BLaER1 treated with 17β-estradiol and CSF1 and Interleukin-3, amounts not matched to agents 10 nM and 100 nM (cell line): ENCODE results near the gene NOS1AP.
A peak's percentile ranks its signal among the peaks of the same experiment; 100 is the strongest.

Source experiments
- H3K27ac ChIP-seq, 11 experiments: shearing (Covaris generic); formaldehyde crosslinking; 2 replicates each; pipeline ENCODE4 v1.8.1; 2022
- H3K27me3 ChIP-seq, 11 experiments: shearing (Covaris generic); formaldehyde crosslinking; 2 replicates each; pipeline ENCODE4 v1.8.1; 2022
- H3K36me3 ChIP-seq, 11 experiments: shearing (Covaris generic); formaldehyde crosslinking; 2 replicates each; pipeline ENCODE4 v1.8.1; 2022
- H3K4me1 ChIP-seq, 10 experiments: shearing (Covaris generic); formaldehyde crosslinking; 2 replicates each; pipeline ENCODE4 v1.8.1; 2022
- H3K4me2 ChIP-seq, 11 experiments: shearing (Covaris generic); formaldehyde crosslinking; 2 replicates each; pipeline ENCODE4 v1.8.1; 2022
- H3K4me3 ChIP-seq, 10 experiments: shearing (Covaris generic); formaldehyde crosslinking; 2 replicates each; pipeline ENCODE4 v1.8.1; 2022
- H3K9ac ChIP-seq, 11 experiments: shearing (Covaris generic); formaldehyde crosslinking; 2 replicates each; pipeline ENCODE4 v1.8.1; 2022
- H3K9me3 ChIP-seq, 11 experiments: shearing (Covaris generic); formaldehyde crosslinking; replicated peaks in 1 of 11; 2 replicates each; pipeline ENCODE4 v1.8.1; 2022
- H4K20me1 ChIP-seq, 11 experiments: shearing (Covaris generic); formaldehyde crosslinking; 2 replicates each; pipeline ENCODE4 v1.8.1; 2022
- Cebpa-rat ChIP-seq, 11 experiments: shearing (Covaris generic); IDR thresholded peaks; 2 replicates each; pipeline ENCODE4 v1.8.1; 2022

The NOS1AP gene

GRCh38 chr1:162108426-162108825 lies 38.9 kb downstream of the NOS1AP start:
- Histone ChIP-seq H3K9me3 (peaks cover 9 to 46% (median 18%) of the 10 kb centered on the region in 11 experiments; a peak in 21 of 22 replicates), H3K4me2 (no peak overlapping the region), H3K36me3 (no peaks in the 10 kb centered on the region; a peak in 2 of 22 replicates), H3K9ac (no peak overlapping the region), H4K20me1 (no peaks in the 10 kb centered on the region), H3K4me1 (peaks cover 5 to 16% (median 11%) of the 10 kb centered on the region in 10 experiments), H3K27me3 (no peaks in the 10 kb centered on the region), H3K4me3 (no peak overlapping the region), H3K27ac (no peak overlapping the region)
- TF ChIP-seq Cebpa-rat (IDR thresholded peaks at IDR 0.05), result no peak

GRCh38 chr1:162110910-162111309 lies 41.4 kb downstream of the NOS1AP start:
- no peak overlapping the region for H3K4me3 ChIP-seq
- H3K9ac ChIP-seq, result no peak overlapping the region
- no peaks in the 10 kb centered on the region for H3K27me3 ChIP-seq
- peaks cover 6 to 34% (median 16%) of the 10 kb centered on the region in 11 experiments; a peak in 21 of 22 replicates for H3K9me3 ChIP-seq
- H4K20me1 ChIP-seq, result no peaks in the 10 kb centered on the region
- peaks cover 12 to 25% (median 19%) of the 10 kb centered on the region in 10 experiments for H3K4me1 ChIP-seq
- no peaks in the 10 kb centered on the region; a peak in 2 of 22 replicates for H3K36me3 ChIP-seq
- H3K4me2 ChIP-seq, result peak overlapping the region in 5 of 11 experiments; percentile 16 to 37 (median 27); a peak in 5 of 22 replicates
- no peak for TF ChIP-seq Cebpa-rat (IDR thresholded peaks at IDR 0.05)
- peak overlapping the region in 2 of 11 experiments; percentile 10 to 22; a peak in 3 of 22 replicates for H3K27ac ChIP-seq

- H3K9me3 ChIP-seq, result peaks cover 5 to 34% (median 16%) of the 10 kb centered on the region in 11 experiments; a peak in 21 of 22 replicates
- H3K27me3 ChIP-seq, result no peaks in the 10 kb centered on the region
- H3K9ac ChIP-seq, result no peak overlapping the region
- no peaks in the 10 kb centered on the region for H4K20me1 ChIP-seq
- H3K36me3 ChIP-seq, result no peaks in the 10 kb centered on the region; a peak in 2 of 22 replicates
- H3K27ac ChIP-seq, result peak overlapping the region in 2 of 11 experiments; percentile 10 to 22; a peak in 2 of 22 replicates
- no peak for TF ChIP-seq Cebpa-rat (IDR thresholded peaks at IDR 0.05)
- H3K4me1 ChIP-seq, result peaks cover 19 to 31% (median 21%) of the 10 kb centered on the region in 10 experiments
- H3K4me3 ChIP-seq, result no peak overlapping the region
- peak overlapping the region in 4 of 11 experiments; percentile 16 to 37 (median 28); a peak in 3 of 22 replicates for H3K4me2 ChIP-seq
These were observed 42.1 kb downstream of the NOS1AP start for GRCh38 chr1:162111572-162111971.

- H3K27ac ChIP-seq, result peak overlapping the region in 8 of 11 experiments; percentile 16 to 69 (median 53); a peak in 13 of 22 replicates
- H3K9me3 ChIP-seq, result peaks cover 5 to 28% (median 11%) of the 10 kb centered on the region in 11 experiments; a peak in 21 of 22 replicates
- H4K20me1 ChIP-seq, result no peaks in the 10 kb centered on the region
- no peak for TF ChIP-seq Cebpa-rat (IDR thresholded peaks at IDR 0.05)
- no peak overlapping the region; a peak in 1 of 22 replicates for H3K9ac ChIP-seq
- H3K4me1 ChIP-seq, result peaks cover 20 to 45% (median 34%) of the 10 kb centered on the region in 10 experiments
- H3K4me3 ChIP-seq, result no peak overlapping the region
- H3K27me3 ChIP-seq, result no peaks in the 10 kb centered on the region
- no peaks in the 10 kb centered on the region; a peak in 2 of 22 replicates for H3K36me3 ChIP-seq
- peak overlapping the region; percentile 35 to 67 (median 51); a peak in 20 of 22 replicates for H3K4me2 ChIP-seq
These were observed 43.9 kb downstream of the NOS1AP start for GRCh38 chr1:162113419-162113818.

GRCh38 chr1:162117039-162117774 lies 47.7 kb downstream of the NOS1AP start:
- H3K36me3 ChIP-seq, result no peaks in the 10 kb centered on the region
- H3K27me3 ChIP-seq, result no peaks in the 10 kb centered on the region
- peaks cover 10 to 43% (median 32%) of the 10 kb centered on the region in 10 experiments for H3K4me1 ChIP-seq
- H3K27ac ChIP-seq, result peak overlapping the region in 7 of 11 experiments; percentile 43 to 76 (median 64); a peak in 15 of 22 replicates
- peak overlapping the region in 5 of 11 experiments; percentile 20 to 58 (median 39); a peak in 8 of 22 replicates for H3K9ac ChIP-seq
- H4K20me1 ChIP-seq, result no peaks in the 10 kb centered on the region
- no peak for TF ChIP-seq Cebpa-rat (IDR thresholded peaks at IDR 0.05)
- peak overlapping the region in 9 of 11 experiments; percentile 0 to 73 (median 63); a peak in 16 of 22 replicates for H3K4me2 ChIP-seq
- no peak overlapping the region for H3K4me3 ChIP-seq
- peaks cover 0 to 12% (median 0%) of the 10 kb centered on the region in 11 experiments; a peak in 5 of 22 replicates for H3K9me3 ChIP-seq

GRCh38 chr1:162118063-162118462 lies 48.6 kb downstream of the NOS1AP start:
- Histone ChIP-seq H3K36me3 (no peaks in the 10 kb centered on the region), H3K9me3 (peaks cover 0 to 9% (median 0%) of the 10 kb centered on the region in 11 experiments; a peak in 5 of 22 replicates), H3K27ac (peak overlapping the region in 5 of 11 experiments; percentile 3 to 76 (median 57); a peak in 4 of 22 replicates), H4K20me1 (no peaks in the 10 kb centered on the region), H3K27me3 (no peaks in the 10 kb centered on the region), H3K4me2 (peak overlapping the region in 3 of 11 experiments; percentile 56 to 73 (median 69); a peak in 4 of 22 replicates), H3K4me1 (peaks cover 9 to 38% (median 30%) of the 10 kb centered on the region in 10 experiments), H3K4me3 (no peak overlapping the region), H3K9ac (no peak overlapping the region)
- no peak for TF ChIP-seq Cebpa-rat (IDR thresholded peaks at IDR 0.05)

- H3K9me3 ChIP-seq, result peaks cover 0 to 20% (median 9%) of the 10 kb centered on the region in 11 experiments; a peak in 13 of 22 replicates
- H3K4me3 ChIP-seq, result no peak overlapping the region
- H3K27ac ChIP-seq, result no peak overlapping the region
- no peaks in the 10 kb centered on the region for H3K36me3 ChIP-seq
- no peaks in the 10 kb centered on the region for H4K20me1 ChIP-seq
- H3K27me3 ChIP-seq, result no peaks in the 10 kb centered on the region
- H3K9ac ChIP-seq, result no peak overlapping the region
- H3K4me2 ChIP-seq, result no peak overlapping the region
- H3K4me1 ChIP-seq, result peaks cover 0 to 5% (median 0%) of the 10 kb centered on the region in 10 experiments; a peak in 4 of 20 replicates
- no peak for TF ChIP-seq Cebpa-rat (IDR thresholded peaks at IDR 0.05)
These were observed 59.3 kb downstream of the NOS1AP start for GRCh38 chr1:162128693-162129356.

GRCh38 chr1:162130308-162130707 lies 60.8 kb downstream of the NOS1AP start:
- Histone ChIP-seq H4K20me1 (no peaks in the 10 kb centered on the region), H3K9ac (no peak overlapping the region), H3K9me3 (peaks cover 0 to 11% (median 6%) of the 10 kb centered on the region in 11 experiments; a peak in 13 of 22 replicates), H3K4me3 (no peak overlapping the region), H3K27ac (no peak overlapping the region), H3K36me3 (no peaks in the 10 kb centered on the region), H3K4me1 (peaks cover 0 to 8% (median 0%) of the 10 kb centered on the region in 10 experiments; a peak in 4 of 20 replicates), H3K4me2 (no peak overlapping the region), H3K27me3 (no peaks in the 10 kb centered on the region)
- no peak for TF ChIP-seq Cebpa-rat (IDR thresholded peaks at IDR 0.05)
